DND-41 (cell line): ENCODE measurements around the gene KRT9.

ENCODE experiments used
- CTCF ChIP-seq: IDR thresholded peaks from 2 replicates; pipeline ENCODE4 v1.5.1; 2012; ENCODE audit warnings: borderline replicate concordance, low read length, moderate library complexity, mild to moderate bottlenecking; ENCODE audit not compliant: poor library complexity, severe bottlenecking; ENCODE audit errors: extremely low read depth
- EZH2 ChIP-seq: IDR thresholded peaks from 3 replicates; pipeline ENCODE4 v1.6.1; 2012; ENCODE audit warnings: borderline replicate concordance, low read depth, mild to moderate bottlenecking, moderate library complexity, low read length, inconsistent platforms; ENCODE audit not compliant: severe bottlenecking

GRCh38 chr17:41595585-41595984 lies 23.7 kb upstream of the KRT9 start:
- TF ChIP-seq CTCF (no peak), EZH2 (no peak)
